G401.6 (cell line): ENCODE data around the gene ZNF41.
"Not testable (repeated sequence)": the region's sequence is repeated elsewhere in the genome, so short reads cannot be mapped to it uniquely, and the experiment has no call there.

Experiments
- FAIRE-seq: peaks from 2 replicates; lab custom pipeline; 2012; peaks lifted over from hg19 to GRCh38; lab: Jason Lieb, UNC

ZNF41 gene

GRCh38 chrX:47482512-47483305, at the start of gene ZNF41:
TSS of gene ZNF41 (minus strand) at chrX:47483222. CDS start at chrX:47467481, 15,741 bp downstream.
- FAIRE-seq, result peak; percentile 93

- no peak for FAIRE-seq
These were observed 47.0 kb upstream of the ZNF41 start for GRCh38 chrX:47530049-47530448.

GRCh38 chrX:47529548-47529947, 46.5 kb upstream of the ZNF41 start:
- no peak for FAIRE-seq

GRCh38 chrX:47523713-47524166, 40.7 kb upstream of the ZNF41 start:
- FAIRE-seq, result no peak

- no peak for FAIRE-seq
These were observed 40.3 kb upstream of the ZNF41 start for GRCh38 chrX:47523297-47523696.

- no peak for FAIRE-seq
These were observed 35.1 kb upstream of the ZNF41 start for GRCh38 chrX:47518144-47518543.

- FAIRE-seq, result no peak
These were observed 33.1 kb upstream of the ZNF41 start for GRCh38 chrX:47515941-47516665.

GRCh38 chrX:47514533-47515235, 31.7 kb upstream of the ZNF41 start:
- no peak for FAIRE-seq

- FAIRE-seq, result not testable (repeated sequence)
These were observed 30.3 kb upstream of the ZNF41 start for GRCh38 chrX:47513034-47513965.

GRCh38 chrX:47512383-47512782, 29.4 kb upstream of the ZNF41 start:
- FAIRE-seq, result not testable (repeated sequence)

GRCh38 chrX:47507153-47507867, 24.3 kb upstream of the ZNF41 start:
- FAIRE-seq, result no peak

- FAIRE-seq, result no peak
These were observed 20.1 kb upstream of the ZNF41 start for GRCh38 chrX:47503151-47503550.

GRCh38 chrX:47502316-47503125, 19.5 kb upstream of the ZNF41 start:
- no peak for FAIRE-seq

- FAIRE-seq, result no peak
These were observed 18.4 kb upstream of the ZNF41 start for GRCh38 chrX:47501226-47502074.

- no peak for FAIRE-seq
These were observed 17.5 kb upstream of the ZNF41 start for GRCh38 chrX:47500554-47500953.

- no peak for FAIRE-seq
These were observed 16.3 kb upstream of the ZNF41 start for GRCh38 chrX:47499293-47499692.

- no peak for FAIRE-seq
These were observed 15.4 kb upstream of the ZNF41 start for GRCh38 chrX:47498411-47498810.

- peak; percentile 81 for FAIRE-seq
These were observed 14.4 kb upstream of the ZNF41 start for GRCh38 chrX:47497271-47497888.

- not testable (repeated sequence) for FAIRE-seq
These were observed 9.1 kb upstream of the ZNF41 start for GRCh38 chrX:47492133-47492532.
